Measurements from ENCODE around the gene ABT1. TPM values are rescaled to one million over a fixed set of nuclear protein-coding genes. Genes with fewer than 3 reads are reported as not detected.
A peak's percentile ranks its signal among the peaks of the same experiment; 100 is the strongest.

The ABT1 gene
- total and polyA plus RNA-seq, 9 donors = 10.6 to 13.6 (median 11.2) TPM

DNA sequence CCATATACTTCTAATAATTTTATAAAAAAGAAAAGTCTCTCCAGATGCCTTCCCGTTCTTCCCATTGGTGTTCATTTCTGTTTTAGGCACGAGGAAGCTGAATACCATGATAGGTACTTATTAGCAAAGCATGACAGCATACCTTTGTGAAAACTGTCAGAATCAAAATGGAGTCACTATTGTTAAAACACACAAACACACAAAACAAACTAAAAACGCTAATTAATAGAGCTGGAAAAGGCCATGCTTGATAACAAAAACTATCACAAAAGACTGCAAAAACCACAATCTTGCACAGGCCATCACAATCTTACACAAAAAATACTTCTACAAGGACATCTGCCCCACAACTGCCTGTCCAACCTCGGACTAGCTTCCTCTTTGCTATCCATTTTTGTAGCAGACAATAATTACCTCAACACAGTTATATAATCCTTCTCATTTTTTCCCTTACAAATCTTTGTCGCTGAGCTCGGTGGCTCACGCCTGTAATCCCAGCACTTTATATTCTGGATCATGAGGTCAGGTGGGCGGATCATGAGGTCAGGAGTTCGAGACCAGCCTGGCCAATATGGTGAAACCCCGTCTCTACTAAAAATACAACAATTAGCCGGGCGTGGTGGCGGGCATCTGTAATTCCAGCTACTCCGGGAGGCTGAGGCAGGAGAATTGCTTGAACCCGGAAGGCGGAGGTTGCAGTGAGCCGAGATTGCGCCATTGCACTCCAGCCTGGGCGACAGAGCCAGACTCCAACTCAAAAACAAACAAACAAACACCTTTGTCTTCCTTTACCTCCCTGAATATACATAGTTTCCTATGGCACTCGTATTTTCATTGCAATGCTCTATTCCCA is 3.2 kb upstream of the ABT1 start:
- Histone ChIP-seq H3K36me3 (ENCODE audit: control insufficient read depth, insufficient read depth, low read length) (peaks cover 8% of the 10 kb centered on the region), H3K9me3 (replicated peaks; ENCODE audit: control insufficient read depth, low read depth, low read length) (no peaks in the 10 kb centered on the region), H3K4me1 (ENCODE audit: control insufficient read depth, insufficient read depth, low read length) (peaks cover 13% of the 10 kb centered on the region), H3K4me3 (ENCODE audit: low read length) (no peak overlapping the region), H3K27ac (ENCODE audit: low read length) (no peak overlapping the region), H3K27me3 (ENCODE audit: control insufficient read depth, insufficient read depth, low read length) (peaks cover 21% of the 10 kb centered on the region)
- DNase-seq = no peak
- 36% methylated on average over 14 of the region's 20 CpGs for WGBS (ENCODE audit: insufficient coverage)

DNA sequence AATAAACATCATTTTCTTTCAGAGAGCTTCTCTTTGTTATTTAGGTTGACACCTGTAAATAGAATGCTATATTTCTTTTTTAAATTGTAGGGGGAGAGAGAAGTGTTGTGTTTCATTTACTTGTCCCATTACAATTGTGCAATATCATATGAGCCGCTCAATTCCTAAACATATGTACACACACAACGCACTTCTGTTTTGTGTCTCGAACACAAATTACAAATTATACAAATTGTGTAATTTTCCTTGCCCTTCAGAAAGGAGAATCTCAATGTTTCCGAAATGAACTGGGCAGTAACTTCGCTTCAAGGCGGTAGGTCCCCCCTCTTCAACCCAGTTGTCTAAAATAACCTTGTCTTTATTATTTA is 2.6 kb upstream of the ABT1 start:
- H3K36me3 ChIP-seq (ENCODE audit: control insufficient read depth, insufficient read depth, low read length) = peaks cover 11% of the 10 kb centered on the region
- H3K4me1 ChIP-seq (ENCODE audit: control insufficient read depth, insufficient read depth, low read length) = peaks cover 13% of the 10 kb centered on the region
- WGBS (ENCODE audit: insufficient coverage) = no CpG with 5 or more reads among the region's 6 CpGs

DNA sequence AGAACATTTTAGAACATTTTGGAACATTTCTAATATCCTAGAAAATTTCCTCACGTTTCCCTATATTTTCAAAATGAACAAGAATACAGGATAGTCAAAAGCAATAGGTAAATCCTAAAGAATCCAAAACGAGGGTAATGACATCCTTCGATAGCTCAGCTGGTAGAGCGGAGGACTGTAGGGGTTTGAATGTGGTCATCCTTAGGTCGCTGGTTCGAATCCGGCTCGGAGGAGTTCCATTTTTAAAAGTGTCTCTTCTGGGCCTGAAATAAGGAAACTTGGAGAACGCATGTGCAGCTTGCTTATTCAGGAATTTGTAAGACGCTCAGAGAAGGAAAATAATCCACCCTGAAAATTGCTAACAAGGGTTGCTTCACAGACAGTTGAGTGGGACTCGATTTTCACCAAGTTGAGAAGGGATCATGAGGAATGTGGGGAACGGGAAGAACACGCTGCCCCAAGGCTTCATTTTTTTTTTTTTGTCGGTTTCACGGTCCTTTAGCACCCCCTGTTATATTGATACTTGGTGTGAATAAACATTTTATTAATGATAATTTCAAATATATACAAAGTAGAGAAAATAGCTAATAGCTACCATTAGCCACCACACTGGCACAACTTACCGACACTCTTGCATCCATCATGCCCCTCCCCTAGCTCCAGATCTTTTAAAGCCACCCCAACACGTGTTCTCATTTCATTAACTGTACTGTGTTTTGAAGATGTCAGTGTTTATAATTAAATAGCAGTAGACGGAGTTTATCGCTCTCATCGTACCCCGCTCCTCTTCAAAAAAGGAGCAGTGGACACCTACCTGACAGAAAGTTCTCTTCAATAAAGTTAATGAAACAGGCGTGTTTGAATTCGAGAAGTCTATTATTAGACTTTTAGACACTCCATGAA is 1.8 kb upstream of the ABT1 start:
- H3K36me3 ChIP-seq (ENCODE audit: control insufficient read depth, insufficient read depth, low read length) = peaks cover 16% of the 10 kb centered on the region
- peak overlapping the region; percentile 94 for H3K27ac ChIP-seq (ENCODE audit: low read length)
- peak overlapping the region; percentile 88 for H3K4me3 ChIP-seq (ENCODE audit: low read length)
- H3K4me1 ChIP-seq (ENCODE audit: control insufficient read depth, insufficient read depth, low read length) = peaks cover 13% of the 10 kb centered on the region
- peak; percentile 51 for DNase-seq
- peaks cover 18% of the 10 kb centered on the region for H3K27me3 ChIP-seq (ENCODE audit: control insufficient read depth, insufficient read depth, low read length)
- 8% methylated on average over 8 of the region's 23 CpGs for WGBS (ENCODE audit: insufficient coverage)
- no peaks in the 10 kb centered on the region for H3K9me3 ChIP-seq (replicated peaks; ENCODE audit: control insufficient read depth, low read depth, low read length)

More for the DNA sequence above, 2.6 kb upstream of the ABT1 start:
- H3K4me3 ChIP-seq (ENCODE audit: low read length) = no peak overlapping the region
- no peak overlapping the region for H3K27ac ChIP-seq (ENCODE audit: low read length)
- no peak for DNase-seq
- H3K27me3 ChIP-seq (ENCODE audit: control insufficient read depth, insufficient read depth, low read length) = peaks cover 19% of the 10 kb centered on the region
- no peaks in the 10 kb centered on the region for H3K9me3 ChIP-seq (replicated peaks; ENCODE audit: control insufficient read depth, low read depth, low read length)

DNA sequence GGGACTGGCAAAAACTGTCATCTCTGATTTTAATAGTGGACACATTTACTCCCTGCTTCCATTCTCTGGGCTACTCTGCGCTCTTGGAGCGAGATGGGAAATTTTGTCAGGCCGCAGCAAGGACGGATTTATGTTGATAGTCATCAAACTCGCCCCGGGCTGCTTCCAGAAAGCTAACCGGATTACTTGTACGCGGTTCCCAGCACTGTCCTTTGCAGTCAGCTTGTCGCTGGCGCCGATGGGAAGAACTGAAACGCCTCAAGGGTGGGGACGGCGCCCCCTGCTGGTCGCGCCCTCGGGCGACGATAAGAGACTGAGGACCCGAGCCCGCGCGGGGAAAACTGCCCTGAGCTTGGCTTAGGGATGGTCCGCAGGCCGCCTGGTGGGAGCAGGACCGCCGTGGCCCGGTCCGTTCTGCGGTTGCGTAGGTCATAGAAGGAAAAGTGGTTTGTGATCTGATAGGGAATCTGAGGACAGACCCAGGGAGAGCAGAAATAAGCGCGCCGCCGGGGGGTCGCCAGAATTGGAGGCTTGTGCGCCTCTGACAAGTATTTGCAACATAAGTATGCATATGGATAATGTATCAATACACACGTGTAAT is 984 bp upstream of the ABT1 start:
- peak overlapping the region; percentile 94 for H3K27ac ChIP-seq (ENCODE audit: low read length)
- DNase-seq = peak; percentile 95
- peaks cover 16% of the 10 kb centered on the region for H3K36me3 ChIP-seq (ENCODE audit: control insufficient read depth, insufficient read depth, low read length)
- H3K27me3 ChIP-seq (ENCODE audit: control insufficient read depth, insufficient read depth, low read length) = peaks cover 18% of the 10 kb centered on the region
- peak overlapping the region; percentile 88 for H3K4me3 ChIP-seq (ENCODE audit: low read length)
- under 1% methylated on average over 32 of the region's 39 CpGs for WGBS (ENCODE audit: insufficient coverage)
- no peaks in the 10 kb centered on the region for H3K9me3 ChIP-seq (replicated peaks; ENCODE audit: control insufficient read depth, low read depth, low read length)
- H3K4me1 ChIP-seq (ENCODE audit: control insufficient read depth, insufficient read depth, low read length) = peaks cover 13% of the 10 kb centered on the region

GRCh38 chr6:26597389-26597766 is 625 bp downstream of the ABT1 start:
- H3K4me3 ChIP-seq (ENCODE audit: low read length) = peak overlapping the region; percentile 88
- H3K27me3 ChIP-seq (ENCODE audit: control insufficient read depth, insufficient read depth, low read length) = peaks cover 15% of the 10 kb centered on the region
- no peak for DNase-seq
- H3K4me1 ChIP-seq (ENCODE audit: control insufficient read depth, insufficient read depth, low read length) = peaks cover 13% of the 10 kb centered on the region
- WGBS (ENCODE audit: insufficient coverage) = 6% methylated on average over 3 of the region's 10 CpGs
- peaks cover 16% of the 10 kb centered on the region for H3K36me3 ChIP-seq (ENCODE audit: control insufficient read depth, insufficient read depth, low read length)
- peak overlapping the region; percentile 94 for H3K27ac ChIP-seq (ENCODE audit: low read length)
- no peaks in the 10 kb centered on the region for H3K9me3 ChIP-seq (replicated peaks; ENCODE audit: control insufficient read depth, low read depth, low read length)

GRCh38 chr6:26597821-26598220 is 1.1 kb downstream of the ABT1 start:
- 49% methylated on average over 12 of the region's 21 CpGs for WGBS (ENCODE audit: insufficient coverage)
- Histone ChIP-seq H3K27ac (ENCODE audit: low read length) (no peak overlapping the region), H3K4me3 (ENCODE audit: low read length) (peak overlapping the region; percentile 88)

DNA sequence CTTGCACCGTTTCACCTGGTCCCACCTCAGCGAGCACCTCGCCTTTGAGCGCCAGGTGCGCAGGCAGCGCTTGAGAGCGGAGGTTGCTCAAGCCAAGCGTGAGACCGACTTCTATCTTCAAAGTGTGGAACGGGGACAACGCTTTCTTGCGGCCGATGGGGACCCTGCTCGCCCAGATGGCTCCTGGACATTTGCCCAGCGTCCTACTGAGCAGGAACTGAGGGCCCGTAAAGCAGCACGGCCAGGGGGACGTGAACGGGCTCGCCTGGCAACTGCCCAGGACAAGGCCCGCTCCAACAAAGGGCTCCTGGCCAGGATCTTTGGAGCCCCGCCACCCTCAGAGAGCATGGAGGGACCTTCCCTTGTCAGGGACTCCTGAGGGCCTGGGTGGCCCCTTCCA is 1.5 kb downstream of the ABT1 start:
- peaks cover 13% of the 10 kb centered on the region for H3K4me1 ChIP-seq (ENCODE audit: control insufficient read depth, insufficient read depth, low read length)
- 97% methylated on average over 22 of the region's 22 CpGs for WGBS (ENCODE audit: insufficient coverage)
- peaks cover 16% of the 10 kb centered on the region for H3K36me3 ChIP-seq (ENCODE audit: control insufficient read depth, insufficient read depth, low read length)
- DNase-seq = peak; percentile 21
- no peaks in the 10 kb centered on the region for H3K9me3 ChIP-seq (replicated peaks; ENCODE audit: control insufficient read depth, low read depth, low read length)
- H3K27ac ChIP-seq (ENCODE audit: low read length) = no peak overlapping the region
- H3K27me3 ChIP-seq (ENCODE audit: control insufficient read depth, insufficient read depth, low read length) = peaks cover 12% of the 10 kb centered on the region
- no peak overlapping the region for H3K4me3 ChIP-seq (ENCODE audit: low read length)

More at GRCh38 chr6:26597821-26598220, 1.1 kb downstream of the ABT1 start:
- Histone ChIP-seq H3K4me1 (ENCODE audit: control insufficient read depth, insufficient read depth, low read length) (peaks cover 13% of the 10 kb centered on the region), H3K27me3 (ENCODE audit: control insufficient read depth, insufficient read depth, low read length) (peaks cover 12% of the 10 kb centered on the region), H3K36me3 (ENCODE audit: control insufficient read depth, insufficient read depth, low read length) (peaks cover 16% of the 10 kb centered on the region), H3K9me3 (replicated peaks; ENCODE audit: control insufficient read depth, low read depth, low read length) (no peaks in the 10 kb centered on the region)
- DNase-seq = peak; percentile 11

DNA sequence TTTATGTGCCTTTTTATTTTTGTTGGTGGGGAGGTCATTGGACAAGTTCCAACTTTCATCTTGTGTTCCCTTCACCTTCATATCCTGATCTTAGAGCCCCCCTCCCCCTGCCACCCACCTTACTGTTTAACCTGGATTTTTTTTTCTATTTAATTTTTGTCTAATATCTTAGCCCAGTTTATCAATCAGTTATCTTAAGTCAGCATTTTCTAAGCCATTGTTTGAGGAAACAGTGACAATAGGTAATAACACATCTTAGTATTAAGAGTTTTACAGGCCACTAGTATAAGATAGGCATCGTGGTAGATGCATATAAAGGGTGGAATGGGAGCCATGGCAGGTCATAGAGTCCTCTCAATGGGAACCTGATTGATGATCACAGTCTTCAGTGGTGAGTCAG is 2.4 kb downstream of the ABT1 start:
- WGBS (ENCODE audit: insufficient coverage) = no CpG with 5 or more reads among the region's 1 CpG
- no peak overlapping the region for H3K4me3 ChIP-seq (ENCODE audit: low read length)
- peaks cover 6% of the 10 kb centered on the region for H3K27me3 ChIP-seq (ENCODE audit: control insufficient read depth, insufficient read depth, low read length)
- peaks cover 16% of the 10 kb centered on the region for H3K36me3 ChIP-seq (ENCODE audit: control insufficient read depth, insufficient read depth, low read length)
- peaks cover 13% of the 10 kb centered on the region for H3K4me1 ChIP-seq (ENCODE audit: control insufficient read depth, insufficient read depth, low read length)
- H3K9me3 ChIP-seq (replicated peaks; ENCODE audit: control insufficient read depth, low read depth, low read length) = no peaks in the 10 kb centered on the region
- no peak overlapping the region for H3K27ac ChIP-seq (ENCODE audit: low read length)
- no peak for DNase-seq

- H3K27me3 ChIP-seq (ENCODE audit: control insufficient read depth, insufficient read depth, low read length) = peaks cover 2% of the 10 kb centered on the region
- H3K4me3 ChIP-seq (ENCODE audit: low read length) = no peak overlapping the region
- no peak for DNase-seq
- no peaks in the 10 kb centered on the region for H3K9me3 ChIP-seq (replicated peaks; ENCODE audit: control insufficient read depth, low read depth, low read length)
- H3K27ac ChIP-seq (ENCODE audit: low read length) = no peak overlapping the region
- WGBS (ENCODE audit: insufficient coverage) = no CpG with 5 or more reads among the region's 1 CpG
- peaks cover 13% of the 10 kb centered on the region for H3K4me1 ChIP-seq (ENCODE audit: control insufficient read depth, insufficient read depth, low read length)
- H3K36me3 ChIP-seq (ENCODE audit: control insufficient read depth, insufficient read depth, low read length) = peaks cover 16% of the 10 kb centered on the region
These were observed 2.8 kb downstream of the ABT1 start for GRCh38 chr6:26599591-26599990.

GRCh38 chr6:26600759-26601158 is 4.0 kb downstream of the ABT1 start:
- DNase-seq = no peak

More at GRCh38 chr6:26600759-26601158, 4.0 kb downstream of the ABT1 start:
- Histone ChIP-seq H3K27me3 (ENCODE audit: control insufficient read depth, insufficient read depth, low read length) (no peaks in the 10 kb centered on the region), H3K36me3 (ENCODE audit: control insufficient read depth, insufficient read depth, low read length) (peaks cover 16% of the 10 kb centered on the region), H3K4me3 (ENCODE audit: low read length) (no peak overlapping the region), H3K4me1 (ENCODE audit: control insufficient read depth, insufficient read depth, low read length) (peaks cover 8% of the 10 kb centered on the region), H3K9me3 (replicated peaks; ENCODE audit: control insufficient read depth, low read depth, low read length) (no peaks in the 10 kb centered on the region), H3K27ac (ENCODE audit: low read length) (no peak overlapping the region)

Measured in muscle of leg (tissue), 11 donors.